NCI-H146 treated with DMSO at 0.1 percent for 48 hours (cell line): ENCODE measurements around the gene POTEB2.
"Not testable (repeated sequence)": the region's sequence is repeated elsewhere in the genome, so short reads cannot be mapped to it uniquely, and the experiment has no call there.

ENCODE experiments used
- DNase-seq: peaks from one replicate; lab custom pipeline; 2025; ENCODE audit not compliant: unreplicated experiment; lab: John Stamatoyannopoulos, UW

The POTEB2 gene

GRCh38 chr15:20866214-20866613 is at the start of gene POTEB2:
Gene POTEB2, minus strand, starts transcription at chr15:20866314. Its CDS starts 33 bp downstream, at chr15:20866281.
- not testable (repeated sequence) for DNase-seq

GRCh38 chr15:20879916-20880315 is 13.8 kb upstream of the POTEB2 start:
- DNase-seq = not testable (repeated sequence)

GRCh38 chr15:20878464-20878863 is 12.3 kb upstream of the POTEB2 start:
- DNase-seq = not testable (repeated sequence)

- not testable (repeated sequence) for DNase-seq
These were observed 11.7 kb upstream of the POTEB2 start for GRCh38 chr15:20877819-20878218.
